AG09319 (cell line): ENCODE results near the gene ACADS.

Experiments
- DNase-seq: peaks from one replicate; pipeline ENCODE4 v3.0.0-alpha.2; 2010; ENCODE audit warnings: low read depth; ENCODE audit errors: extremely low read depth
- CTCF ChIP-seq: IDR thresholded peaks from 2 replicates; pipeline ENCODE4 v1.5.1; 2011; ENCODE audit warnings: low read depth, mild to moderate bottlenecking, inconsistent platforms, low read length, moderate library complexity

ACADS gene

DNA sequence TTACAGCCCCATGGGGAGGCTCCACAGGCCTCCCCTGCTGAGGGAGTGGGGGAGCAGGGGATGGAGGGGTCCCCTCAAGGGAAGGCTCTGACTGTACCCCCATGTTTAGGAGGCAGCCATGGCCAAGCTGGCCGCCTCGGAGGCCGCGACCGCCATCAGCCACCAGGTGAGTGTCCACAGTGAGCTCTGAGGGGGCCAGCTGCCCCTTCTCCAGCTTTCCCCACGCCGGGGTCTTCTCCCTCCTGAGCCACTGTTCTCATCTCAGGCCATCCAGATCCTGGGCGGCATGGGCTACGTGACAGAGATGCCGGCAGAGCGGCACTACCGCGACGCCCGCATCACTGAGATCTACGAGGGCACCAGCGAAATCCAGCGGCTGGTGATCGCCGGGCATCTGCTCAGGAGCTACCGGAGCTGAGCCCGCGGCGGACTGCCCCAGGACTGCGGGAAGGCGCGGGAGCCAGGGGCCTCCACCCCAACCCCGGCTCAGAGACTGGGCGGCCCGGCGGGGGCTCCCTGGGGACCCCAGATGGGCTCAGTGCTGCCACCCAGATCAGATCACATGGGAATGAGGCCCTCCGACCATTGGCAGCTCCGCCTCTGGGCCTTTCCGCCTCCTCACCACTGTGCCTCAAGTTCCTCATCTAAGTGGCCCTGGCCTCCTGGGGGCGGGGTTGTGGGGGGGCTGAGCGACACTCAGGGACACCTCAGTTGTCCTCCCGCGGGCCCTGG is 13.6 kb downstream of the ACADS start:
- DNase-seq = no peak
- no peak for TF ChIP-seq CTCF

DNA sequence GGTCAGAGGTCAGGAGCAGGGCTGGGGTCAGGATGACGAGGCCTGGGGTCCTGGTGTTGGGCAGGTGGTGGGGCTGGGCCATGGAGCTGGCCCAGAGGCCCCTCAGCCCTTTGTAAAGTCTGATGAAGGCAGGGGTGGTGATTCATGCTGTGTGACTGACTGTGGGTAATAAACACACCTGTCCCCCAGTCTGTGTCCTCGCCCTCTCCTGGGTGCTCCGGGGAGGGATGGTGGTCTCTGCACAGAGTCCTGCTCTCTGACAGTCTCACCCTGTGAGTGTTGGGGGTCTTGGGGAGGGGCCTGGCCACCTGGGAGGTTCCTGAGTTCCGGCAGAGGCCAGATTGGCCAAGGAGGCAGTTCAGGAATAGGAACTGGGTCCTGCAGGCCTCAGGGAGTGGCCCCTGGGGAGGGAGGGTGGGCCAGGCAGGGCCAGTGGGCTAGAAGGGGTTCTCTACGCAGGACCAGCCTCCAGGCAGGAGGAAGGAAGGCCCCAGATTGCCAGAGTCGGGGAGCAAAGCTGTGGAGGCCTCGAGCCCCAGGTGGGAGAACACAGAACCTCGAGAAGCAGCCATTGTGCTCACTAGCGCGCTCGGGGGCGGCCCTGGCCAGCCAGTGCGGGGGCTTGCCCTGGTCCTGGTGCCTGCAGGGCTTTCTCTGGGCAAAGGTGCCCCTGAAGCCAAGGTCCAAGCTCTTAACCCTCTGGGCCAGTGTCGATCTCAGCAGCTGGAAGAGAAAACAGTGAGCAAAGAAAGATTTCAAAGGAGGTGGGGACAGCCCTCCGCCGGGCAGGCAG is 14.4 kb downstream of the ACADS start:
- DNase-seq = no peak
- TF ChIP-seq CTCF = no peak

GRCh38 chr12:120740871-120741270 is 15.2 kb downstream of the ACADS start:
- no peak for DNase-seq
- no peak for TF ChIP-seq CTCF

DNA sequence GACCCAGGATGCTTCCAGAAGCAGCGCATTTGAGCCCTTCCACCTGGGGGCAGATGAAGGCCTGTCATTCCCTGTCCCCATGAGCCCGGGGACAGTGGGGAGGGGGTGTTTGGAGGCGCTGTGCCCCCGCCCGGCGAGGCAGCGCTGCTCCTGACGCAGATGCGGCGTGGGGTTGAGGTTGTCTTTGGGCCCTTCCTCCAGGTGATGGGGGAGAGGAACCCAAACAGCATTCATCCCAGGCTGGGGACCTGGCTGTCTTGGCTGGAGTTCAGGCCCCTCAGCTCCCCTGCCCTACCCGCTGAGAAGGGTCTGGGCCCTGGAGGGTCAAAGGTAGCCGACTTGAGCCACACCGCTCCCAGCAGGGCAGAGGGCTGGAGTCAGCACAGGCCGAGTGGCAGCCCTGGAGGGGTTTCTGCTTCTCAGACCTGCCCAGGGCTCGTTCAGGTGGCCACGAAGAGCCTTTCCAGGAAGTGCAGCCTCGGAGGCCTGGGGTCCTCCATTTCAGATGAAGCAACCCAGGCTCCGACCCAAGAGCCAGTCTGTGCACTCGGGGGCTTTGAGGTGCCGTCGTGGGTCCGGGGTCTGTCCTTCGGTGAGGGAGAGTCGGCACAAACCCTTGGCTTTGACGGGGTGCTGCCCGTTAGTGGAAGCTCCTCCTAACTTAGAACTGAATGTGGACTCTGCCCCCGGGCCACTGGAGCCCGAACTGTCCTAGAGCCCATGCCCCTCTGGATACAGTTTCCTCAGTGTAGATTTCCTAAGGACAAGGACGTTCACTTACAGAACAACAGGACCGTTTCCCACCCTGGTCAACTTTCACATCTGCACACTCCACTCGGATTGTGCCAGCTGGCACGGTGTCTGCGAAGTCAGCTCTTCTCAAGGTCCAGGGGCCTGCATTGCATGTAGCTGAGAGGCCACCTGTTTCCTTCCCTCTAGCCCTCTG is 16.1 kb downstream of the ACADS start:
- DNase-seq = no peak
- TF ChIP-seq CTCF = no peak

- no peak for DNase-seq
Observed at GRCh38 chr12:120744922-120745493, 19.4 kb downstream of the ACADS start.

DNA sequence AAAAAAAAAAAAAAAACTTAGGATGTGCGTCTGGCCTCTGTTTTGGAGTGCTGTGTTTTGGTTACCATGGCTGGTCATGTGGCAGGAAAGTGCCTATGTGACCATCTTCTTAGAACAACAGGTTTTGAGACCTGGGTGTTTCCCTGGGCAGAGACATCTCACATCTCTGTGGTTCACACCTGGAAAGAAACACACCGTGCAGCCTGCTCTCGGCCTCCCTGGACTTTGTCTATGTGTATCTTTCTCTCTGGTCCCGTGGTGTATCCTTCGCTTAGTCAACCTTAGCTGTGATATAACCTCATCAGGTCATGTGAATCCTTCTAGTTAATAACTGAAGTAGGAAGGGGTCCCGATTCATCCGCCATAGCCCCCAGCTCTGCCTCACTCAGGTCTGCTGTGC is 22.6 kb downstream of the ACADS start:
- no peak for DNase-seq
- no peak for TF ChIP-seq CTCF

More at GRCh38 chr12:120744922-120745493, 19.4 kb downstream of the ACADS start:
- TF ChIP-seq CTCF = no peak
